ENCODE results near the gene KCNIP4. TPM values are rescaled to one million over a fixed set of nuclear protein-coding genes. Genes with fewer than 3 reads are reported as not detected.

Gene KCNIP4
- total RNA-seq, 4 donors from 2014 or later = not detected

- H3K27me3 ChIP-seq = no peaks in the 10 kb centered on the region
- TF ChIP-seq, protein P1, sequence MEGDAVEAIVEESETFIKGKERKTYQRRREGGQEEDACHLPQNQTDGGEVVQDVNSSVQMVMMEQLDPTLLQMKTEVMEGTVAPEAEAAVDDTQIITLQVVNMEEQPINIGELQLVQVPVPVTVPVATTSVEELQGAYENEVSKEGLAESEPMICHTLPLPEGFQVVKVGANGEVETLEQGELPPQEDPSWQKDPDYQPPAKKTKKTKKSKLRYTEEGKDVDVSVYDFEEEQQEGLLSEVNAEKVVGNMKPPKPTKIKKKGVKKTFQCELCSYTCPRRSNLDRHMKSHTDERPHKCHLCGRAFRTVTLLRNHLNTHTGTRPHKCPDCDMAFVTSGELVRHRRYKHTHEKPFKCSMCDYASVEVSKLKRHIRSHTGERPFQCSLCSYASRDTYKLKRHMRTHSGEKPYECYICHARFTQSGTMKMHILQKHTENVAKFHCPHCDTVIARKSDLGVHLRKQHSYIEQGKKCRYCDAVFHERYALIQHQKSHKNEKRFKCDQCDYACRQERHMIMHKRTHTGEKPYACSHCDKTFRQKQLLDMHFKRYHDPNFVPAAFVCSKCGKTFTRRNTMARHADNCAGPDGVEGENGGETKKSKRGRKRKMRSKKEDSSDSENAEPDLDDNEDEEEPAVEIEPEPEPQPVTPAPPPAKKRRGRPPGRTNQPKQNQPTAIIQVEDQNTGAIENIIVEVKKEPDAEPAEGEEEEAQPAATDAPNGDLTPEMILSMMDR (IDR thresholded peaks at IDR 0.05) = no peak
- TF ChIP-seq POLR2A (IDR thresholded peaks at IDR 0.05) (no peak), EP300 (IDR thresholded peaks at IDR 0.05) (no peak)
- H3K4me3 ChIP-seq = no peak overlapping the region
- DNase-seq (ENCODE audit: low spot score in 2 of 2) = no peak
- H3K4me1 ChIP-seq = no peaks in the 10 kb centered on the region
- H3K36me3 ChIP-seq = no peaks in the 10 kb centered on the region
- H3K9me3 ChIP-seq = peaks cover 0 to 4% (median 0%) of the 10 kb centered on the region in 4 donors
- no peak overlapping the region for H3K27ac ChIP-seq
- WGBS, 2 donors = 92 to 95% methylated on average over 3 of the region's 3 CpGs
Observed at GRCh38 chr4:21202959-21203358, 745.6 kb downstream of the KCNIP4 start.

GRCh38 chr4:21198683-21199082, 749.9 kb downstream of the KCNIP4 start:
- Histone ChIP-seq H3K9me3 (peaks cover 0 to 4% (median 0%) of the 10 kb centered on the region in 4 donors), H3K27me3 (no peaks in the 10 kb centered on the region), H3K4me3 (no peak overlapping the region), H3K4me1 (no peaks in the 10 kb centered on the region), H3K36me3 (no peaks in the 10 kb centered on the region), H3K27ac (no peak overlapping the region)
- TF ChIP-seq EP300 (IDR thresholded peaks at IDR 0.05) (no peak), POLR2A (IDR thresholded peaks at IDR 0.05) (no peak)
- TF ChIP-seq, protein P1 (IDR thresholded peaks at IDR 0.05) = no peak
- DNase-seq (ENCODE audit: low spot score in 2 of 2) = no peak
- 90% methylated on average over 4 of the region's 4 CpGs for WGBS, 2 donors

DNA sequence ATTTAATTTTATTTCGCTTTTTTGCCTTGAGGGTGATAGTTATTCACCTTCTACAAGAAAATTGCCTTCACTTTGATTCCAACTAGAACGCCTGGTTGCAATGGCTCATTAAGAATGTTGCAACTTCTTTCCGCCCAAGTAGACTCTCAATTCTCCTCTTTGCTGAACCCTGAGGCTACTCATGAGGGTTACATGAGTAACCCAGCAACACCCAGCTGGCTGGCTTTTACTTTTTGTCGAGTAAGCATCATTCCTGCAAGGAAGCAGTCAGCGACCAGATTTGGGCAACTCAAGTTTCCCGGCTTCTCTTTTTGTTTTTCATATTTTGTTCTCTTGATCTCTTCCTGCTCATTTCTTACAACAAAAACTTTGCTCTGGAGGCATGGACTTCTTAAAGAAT, 752.9 kb downstream of the KCNIP4 start:
- no peak overlapping the region for H3K27ac ChIP-seq
- H3K27me3 ChIP-seq = no peaks in the 10 kb centered on the region
- TF ChIP-seq, protein P1 (IDR thresholded peaks at IDR 0.05) = no peak
- TF ChIP-seq EP300 (IDR thresholded peaks at IDR 0.05) (no peak), POLR2A (IDR thresholded peaks at IDR 0.05) (no peak)
- H3K4me3 ChIP-seq = no peak overlapping the region
- no peak for DNase-seq (ENCODE audit: low spot score in 2 of 2)
- no peaks in the 10 kb centered on the region for H3K4me1 ChIP-seq
- WGBS, 2 donors = 76 to 85% methylated on average over 6 of the region's 6 CpGs
- H3K36me3 ChIP-seq = no peaks in the 10 kb centered on the region
- no peaks in the 10 kb centered on the region for H3K9me3 ChIP-seq

- TF ChIP-seq POLR2A (IDR thresholded peaks at IDR 0.05) (no peak), EP300 (IDR thresholded peaks at IDR 0.05) (no peak)
- TF ChIP-seq, protein P1 (IDR thresholded peaks at IDR 0.05) = no peak
- no peaks in the 10 kb centered on the region for H3K27me3 ChIP-seq
- no peak overlapping the region for H3K27ac ChIP-seq
- no peaks in the 10 kb centered on the region for H3K36me3 ChIP-seq
- no peak for DNase-seq (ENCODE audit: low spot score in 2 of 2)
- whole genome bisulfite sequencing, 2 donors = 87 to 89% methylated on average over 2 of the region's 2 CpGs
- no peak overlapping the region for H3K4me3 ChIP-seq
- H3K4me1 ChIP-seq = no peaks in the 10 kb centered on the region
- H3K9me3 ChIP-seq = no peaks in the 10 kb centered on the region
Observed at GRCh38 chr4:21192367-21192766, 756.2 kb downstream of the KCNIP4 start.

DNA sequence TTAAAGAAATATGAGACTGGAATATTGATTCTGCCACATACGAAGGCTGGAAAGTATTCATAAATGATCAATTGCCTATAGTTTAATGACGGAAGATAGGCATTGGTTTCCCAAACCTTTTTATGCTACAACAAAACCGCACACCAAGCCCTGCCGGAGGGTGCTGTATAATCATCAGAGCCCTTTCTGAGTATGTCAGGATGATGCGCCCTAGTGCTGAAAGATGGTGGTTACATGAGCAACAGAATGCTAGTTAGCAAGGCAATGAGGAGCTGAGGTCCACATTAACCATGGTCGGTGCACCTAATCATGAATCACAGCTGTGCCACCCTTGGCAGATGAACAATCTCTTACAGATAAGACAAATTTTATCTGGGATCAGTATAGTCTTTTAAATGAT, 757.3 kb downstream of the KCNIP4 start:
- Histone ChIP-seq H3K36me3 (no peaks in the 10 kb centered on the region), H3K9me3 (no peaks in the 10 kb centered on the region), H3K4me1 (no peaks in the 10 kb centered on the region), H3K27me3 (no peaks in the 10 kb centered on the region), H3K27ac (no peak overlapping the region), H3K4me3 (no peak overlapping the region)
- no peak for DNase-seq (ENCODE audit: low spot score in 2 of 2)
- WGBS, 2 donors = 77 to 83% methylated on average over 6 of the region's 6 CpGs
- TF ChIP-seq, protein P1 (IDR thresholded peaks at IDR 0.05) = no peak
- TF ChIP-seq EP300 (IDR thresholded peaks at IDR 0.05) = no peak

Data from tibial nerve (tissue), 4 donors.